Loucy (cell line): Measurements from ENCODE around the gene TMEM14A.

ENCODE experiments used
- EZH2phosphoT487 ChIP-seq: fragments of 200-600 bp; IDR thresholded peaks from 2 replicates; pipeline ENCODE4 v1.6.1; 2018; ENCODE audit warnings: antibody characterized with exemption, mild to moderate bottlenecking, moderate library complexity, borderline replicate concordance
- TF ChIP-seq, protein P1 (sequence below): fragments of 200-600 bp; sonication (generic); conservative IDR thresholded peaks from 2 replicates; pipeline ENCODE4 v1.5.1; 2014; ENCODE audit warnings: mild to moderate bottlenecking, antibody characterized with exemption, low read length

DNA sequence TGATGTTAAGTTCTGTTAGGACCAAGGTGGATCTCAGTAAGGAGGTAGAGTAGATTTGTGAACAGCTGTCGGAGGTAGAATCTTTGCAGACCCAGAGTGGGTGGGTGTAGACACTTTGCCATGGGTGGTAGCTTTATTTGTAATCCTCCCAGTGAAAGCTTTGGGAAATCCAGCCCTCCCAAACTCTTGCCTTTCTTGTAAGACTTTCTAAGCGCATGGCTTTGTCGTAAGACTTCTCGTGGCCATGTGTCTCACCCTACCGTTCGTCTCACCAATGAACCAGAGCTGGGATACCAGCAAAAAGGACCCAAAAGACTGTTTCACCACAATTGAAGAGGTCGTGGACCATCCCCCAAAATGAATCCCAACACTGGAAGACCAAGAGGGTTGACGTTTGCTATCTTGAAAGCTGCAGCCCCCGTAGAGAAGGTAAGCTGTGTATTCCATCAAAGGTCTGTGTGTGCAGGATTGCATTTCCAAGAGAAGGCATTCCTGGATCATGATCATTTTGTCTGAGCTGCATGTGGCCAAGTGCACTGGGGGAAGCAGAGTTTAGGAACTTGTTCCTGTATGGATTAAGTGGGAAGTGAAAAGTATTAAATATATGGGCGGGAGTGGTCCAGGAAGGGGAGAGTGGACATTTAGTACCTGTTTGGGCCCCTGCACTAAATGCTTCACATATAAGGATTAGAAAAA, 5.8 kb upstream of the TMEM14A start:
- TF ChIP-seq, protein P1, sequence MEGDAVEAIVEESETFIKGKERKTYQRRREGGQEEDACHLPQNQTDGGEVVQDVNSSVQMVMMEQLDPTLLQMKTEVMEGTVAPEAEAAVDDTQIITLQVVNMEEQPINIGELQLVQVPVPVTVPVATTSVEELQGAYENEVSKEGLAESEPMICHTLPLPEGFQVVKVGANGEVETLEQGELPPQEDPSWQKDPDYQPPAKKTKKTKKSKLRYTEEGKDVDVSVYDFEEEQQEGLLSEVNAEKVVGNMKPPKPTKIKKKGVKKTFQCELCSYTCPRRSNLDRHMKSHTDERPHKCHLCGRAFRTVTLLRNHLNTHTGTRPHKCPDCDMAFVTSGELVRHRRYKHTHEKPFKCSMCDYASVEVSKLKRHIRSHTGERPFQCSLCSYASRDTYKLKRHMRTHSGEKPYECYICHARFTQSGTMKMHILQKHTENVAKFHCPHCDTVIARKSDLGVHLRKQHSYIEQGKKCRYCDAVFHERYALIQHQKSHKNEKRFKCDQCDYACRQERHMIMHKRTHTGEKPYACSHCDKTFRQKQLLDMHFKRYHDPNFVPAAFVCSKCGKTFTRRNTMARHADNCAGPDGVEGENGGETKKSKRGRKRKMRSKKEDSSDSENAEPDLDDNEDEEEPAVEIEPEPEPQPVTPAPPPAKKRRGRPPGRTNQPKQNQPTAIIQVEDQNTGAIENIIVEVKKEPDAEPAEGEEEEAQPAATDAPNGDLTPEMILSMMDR: no peak
- no peak for TF ChIP-seq EZH2phosphoT487
